GM21423 (cell line): ENCODE results near the gene TSC2.
"Not testable (repeated sequence)": the region's sequence is repeated elsewhere in the genome, so short reads cannot be mapped to it uniquely, and the experiment has no call there.

Experiments used
- ATAC-seq: cut with Tn5 transposase; IDR thresholded peaks from one replicate; pipeline ENCODE4 v1.9.1; 2021; ENCODE audit warnings: mild to moderate bottlenecking, moderate library complexity; ENCODE audit not compliant: unreplicated experiment

TSC2 gene

DNA sequence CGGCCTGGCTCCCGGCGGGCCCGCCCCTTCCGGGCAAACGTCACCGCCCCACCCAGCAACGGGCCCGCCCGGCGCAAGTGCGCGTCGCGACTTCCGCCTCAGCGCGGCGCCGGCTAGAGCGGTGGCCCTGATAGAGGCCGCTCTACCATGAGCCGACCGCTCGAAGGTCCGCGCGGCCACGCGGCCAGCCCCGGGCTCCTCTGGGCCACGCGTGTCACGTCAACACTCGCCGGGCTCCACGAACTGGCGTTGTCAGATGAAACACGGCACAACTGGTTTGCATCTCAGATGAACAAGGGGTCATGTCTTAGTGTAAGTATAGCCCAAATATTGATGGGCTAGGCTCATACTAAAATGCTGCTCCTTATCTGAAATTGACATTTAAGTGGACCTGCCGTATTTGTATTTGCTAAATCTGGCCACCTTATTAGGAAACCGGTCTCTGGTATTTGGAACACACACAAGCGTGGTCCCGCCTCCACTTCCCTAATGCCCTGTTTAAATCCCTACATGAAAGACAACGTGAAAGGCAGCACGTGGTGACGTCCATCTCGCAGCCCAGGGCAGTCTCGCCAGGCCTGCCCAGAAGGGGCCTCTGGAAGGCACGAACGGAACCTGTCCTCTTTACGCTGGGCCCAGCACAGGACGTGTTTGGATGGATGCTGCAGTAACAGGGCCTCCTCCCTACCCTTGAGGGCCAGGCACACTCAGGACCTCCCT is 37.8 kb upstream of the TSC2 start, which contains the start of gene ZNF598:
ZNF598 (minus strand) TSS at position 31 of the 720 bp plus-strand sequence.
- ATAC-seq: peak; percentile 84

DNA sequence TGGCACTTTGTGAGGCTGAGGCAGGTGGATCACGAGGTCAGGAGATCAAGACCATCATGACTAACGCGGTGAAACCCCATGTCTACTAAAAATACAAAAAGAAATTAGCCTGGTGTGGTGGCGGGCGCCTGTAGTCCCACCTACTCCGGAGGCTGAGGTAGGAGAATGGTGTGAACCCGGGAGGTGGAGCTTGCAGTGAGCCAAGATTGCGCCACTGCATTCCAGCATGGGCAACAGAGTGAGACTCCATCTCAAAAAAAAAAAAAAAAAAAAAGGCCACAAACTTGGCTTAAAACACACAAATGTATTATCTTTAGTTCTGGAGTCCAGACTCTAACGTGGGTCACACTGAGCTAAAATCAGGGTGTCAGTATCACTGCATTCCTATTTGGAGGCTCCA is 36.1 kb upstream of the TSC2 start:
- ATAC-seq: not testable (repeated sequence)

DNA sequence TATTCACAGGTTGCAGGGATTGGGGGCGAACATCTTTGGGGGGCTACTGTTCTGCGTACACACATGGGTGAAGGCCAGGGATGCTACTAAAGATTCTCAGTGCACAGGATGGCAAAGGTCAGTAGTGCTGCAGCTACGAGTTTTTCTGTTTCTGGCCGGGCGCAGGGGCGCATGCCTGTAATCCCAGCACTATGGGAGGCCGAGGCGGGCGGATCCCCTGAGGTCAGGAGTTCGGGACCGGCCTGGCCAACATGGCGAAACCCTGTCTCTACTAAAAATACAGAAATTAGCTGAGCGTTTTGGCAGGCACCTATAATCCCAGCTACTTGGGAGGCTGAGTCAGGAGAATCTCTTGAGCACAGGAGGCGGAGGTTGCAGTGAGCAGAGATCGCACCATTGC is 34.3 kb upstream of the TSC2 start:
- no peak for ATAC-seq

DNA sequence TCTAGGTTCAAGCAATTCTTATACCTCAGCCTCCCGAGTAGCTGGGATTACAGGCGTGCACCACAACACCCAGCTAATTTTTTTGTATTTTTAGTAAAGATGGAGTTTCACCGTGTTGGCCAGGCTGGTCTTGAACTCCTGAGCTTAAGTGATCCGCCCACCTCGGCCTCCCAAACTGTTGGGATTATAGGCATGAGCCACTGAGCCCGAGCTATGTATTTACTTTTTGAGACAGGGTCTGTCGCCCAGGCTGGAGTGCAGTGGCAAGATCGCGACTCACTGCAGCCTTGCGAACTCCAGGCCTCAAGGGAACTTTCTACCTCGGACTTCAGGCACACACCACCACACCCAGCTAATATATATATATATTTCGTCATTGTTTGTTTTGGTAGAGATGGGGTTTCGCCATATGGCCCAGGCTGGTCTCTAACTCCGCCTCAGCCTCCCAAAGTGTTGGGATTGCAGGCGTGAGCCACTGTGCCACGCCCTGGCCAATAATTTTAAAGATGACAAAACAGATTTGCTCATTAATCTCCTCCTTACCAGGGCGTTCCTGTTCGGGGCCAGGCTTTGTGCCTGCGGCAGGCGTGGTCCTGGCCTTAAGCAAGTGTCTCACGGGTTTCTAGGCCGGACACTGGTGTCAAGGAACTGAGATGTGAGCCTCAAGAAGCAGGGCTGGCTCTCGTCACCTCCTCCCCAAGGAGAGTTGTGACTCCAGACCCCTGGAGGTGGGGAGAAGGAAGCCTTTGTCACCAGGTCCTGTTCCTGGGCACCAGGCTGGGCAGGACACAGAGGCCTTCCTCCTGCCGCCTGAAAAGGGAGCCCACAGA is 32.5 kb upstream of the TSC2 start:
- no peak for ATAC-seq

DNA sequence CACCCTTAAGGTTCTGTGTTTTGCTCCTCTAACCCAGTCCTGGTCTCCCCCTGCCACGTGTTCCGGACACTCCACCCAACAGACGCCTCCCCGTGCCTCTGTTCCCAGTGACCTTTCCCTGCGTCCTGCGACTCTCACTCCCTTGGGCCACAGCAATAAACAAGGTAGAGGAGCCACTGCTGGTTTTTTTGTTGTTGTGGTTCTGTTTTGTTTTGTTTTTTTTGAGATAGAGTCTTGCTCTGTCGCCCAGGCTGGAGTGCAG is 31.9 kb upstream of the TSC2 start:
- ATAC-seq: no peak

DNA sequence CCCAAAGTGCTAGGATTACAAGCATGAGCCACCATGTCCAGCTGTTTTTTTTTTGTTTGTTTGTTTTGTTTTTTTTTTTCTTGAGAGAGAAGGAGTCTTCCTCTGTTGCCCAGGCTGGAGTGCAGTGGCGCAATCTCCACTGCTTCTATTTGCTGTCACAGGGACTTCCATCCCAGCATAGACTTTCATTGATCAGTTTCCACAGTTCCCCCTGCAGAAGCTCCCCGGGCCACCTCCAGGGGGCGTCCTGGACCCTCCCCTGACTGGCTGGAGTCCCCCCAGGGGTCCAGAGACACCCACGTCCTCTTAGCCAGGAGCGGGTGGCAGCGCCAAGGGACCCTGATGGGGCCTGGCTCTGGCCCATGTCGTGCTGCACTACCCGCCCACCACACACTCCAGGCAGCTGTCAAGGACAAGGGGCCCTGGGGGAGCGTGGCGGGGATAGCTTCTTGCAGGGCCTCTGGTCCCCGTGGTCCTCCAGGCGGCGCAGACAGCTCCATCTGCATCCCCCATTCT is 31.3 kb upstream of the TSC2 start:
- no peak for ATAC-seq

DNA sequence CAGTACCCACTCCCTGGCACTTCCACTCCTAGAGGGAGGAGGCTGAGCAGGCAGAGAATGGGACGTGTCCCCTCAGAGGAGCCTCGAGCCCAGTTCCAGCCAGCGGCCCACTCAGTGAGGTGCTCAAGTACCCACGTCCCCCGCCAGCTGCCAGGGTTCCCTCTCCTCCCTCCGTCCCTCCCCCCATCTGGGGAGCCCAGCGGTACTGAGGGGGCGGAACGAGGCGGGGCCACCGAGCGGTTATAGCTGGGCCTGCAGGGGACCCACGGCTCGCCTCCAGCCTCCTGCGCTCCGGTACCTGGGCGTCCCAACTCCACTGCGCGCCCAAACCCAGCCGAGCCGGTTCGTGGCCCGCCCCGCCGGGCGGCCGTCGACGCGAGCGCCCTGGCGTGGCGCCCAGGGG is 28.3 kb upstream of the TSC2 start, which contains the start of gene NPW:
NPW (plus strand) TSS at position 268 of the 403 bp plus-strand sequence.
- ATAC-seq: no peak

DNA sequence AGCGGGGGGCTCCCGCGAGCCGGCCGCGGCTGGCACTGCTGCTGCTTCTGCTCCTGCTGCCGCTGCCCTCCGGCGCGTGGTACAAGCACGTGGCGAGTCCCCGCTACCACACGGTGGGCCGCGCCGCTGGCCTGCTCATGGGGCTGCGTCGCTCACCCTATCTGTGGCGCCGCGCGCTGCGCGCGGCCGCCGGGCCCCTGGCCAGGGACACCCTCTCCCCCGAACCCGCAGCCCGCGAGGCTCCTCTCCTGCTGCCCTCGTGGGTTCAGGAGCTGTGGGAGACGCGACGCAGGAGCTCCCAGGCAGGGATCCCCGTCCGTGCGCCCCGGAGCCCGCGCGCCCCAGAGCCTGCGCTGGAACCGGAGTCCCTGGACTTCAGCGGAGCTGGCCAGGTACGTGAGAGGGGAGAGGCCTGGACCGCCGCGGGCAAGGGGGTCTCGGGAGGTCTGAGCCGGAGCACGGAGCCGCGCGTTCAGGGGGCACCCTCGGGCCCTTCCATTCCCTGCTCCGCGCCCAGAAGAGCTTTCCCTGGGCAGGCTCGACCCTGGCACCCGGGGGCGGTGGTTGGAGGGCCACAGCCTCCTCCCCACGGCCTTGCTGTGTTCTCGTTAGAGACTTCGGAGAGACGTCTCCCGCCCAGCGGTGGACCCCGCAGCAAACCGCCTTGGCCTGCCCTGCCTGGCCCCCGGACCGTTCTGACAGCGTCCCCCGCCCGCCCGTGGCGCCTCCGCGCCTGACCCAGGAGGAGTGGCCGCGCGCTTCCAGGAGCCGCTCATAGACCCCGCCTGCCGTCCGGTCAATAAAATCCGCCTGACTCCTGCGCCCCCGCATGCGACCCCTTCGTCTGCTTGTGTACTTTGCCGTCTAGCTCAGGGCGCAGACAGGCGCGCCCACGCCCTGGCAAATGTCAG is 27.6 kb upstream of the TSC2 start:
- no peak for ATAC-seq

DNA sequence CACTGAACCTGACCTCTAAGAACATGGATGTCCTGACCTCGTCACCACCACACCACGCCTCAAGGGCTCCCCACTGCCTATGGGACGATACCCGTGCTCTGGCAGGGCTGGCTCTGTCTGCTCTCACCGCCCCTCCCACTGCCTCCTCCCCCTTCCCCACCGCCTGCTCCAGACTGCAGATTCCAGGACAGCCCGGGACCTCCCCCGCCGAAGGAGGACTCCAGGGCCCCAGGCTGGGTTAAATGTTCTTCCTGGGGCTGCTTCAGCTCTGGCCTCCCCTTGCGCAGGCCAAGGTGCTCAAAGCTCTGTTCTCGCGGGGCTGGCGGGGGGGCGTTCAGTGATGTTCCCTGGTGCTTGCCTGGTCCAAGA is 25.1 kb upstream of the TSC2 start:
- no peak for ATAC-seq

DNA sequence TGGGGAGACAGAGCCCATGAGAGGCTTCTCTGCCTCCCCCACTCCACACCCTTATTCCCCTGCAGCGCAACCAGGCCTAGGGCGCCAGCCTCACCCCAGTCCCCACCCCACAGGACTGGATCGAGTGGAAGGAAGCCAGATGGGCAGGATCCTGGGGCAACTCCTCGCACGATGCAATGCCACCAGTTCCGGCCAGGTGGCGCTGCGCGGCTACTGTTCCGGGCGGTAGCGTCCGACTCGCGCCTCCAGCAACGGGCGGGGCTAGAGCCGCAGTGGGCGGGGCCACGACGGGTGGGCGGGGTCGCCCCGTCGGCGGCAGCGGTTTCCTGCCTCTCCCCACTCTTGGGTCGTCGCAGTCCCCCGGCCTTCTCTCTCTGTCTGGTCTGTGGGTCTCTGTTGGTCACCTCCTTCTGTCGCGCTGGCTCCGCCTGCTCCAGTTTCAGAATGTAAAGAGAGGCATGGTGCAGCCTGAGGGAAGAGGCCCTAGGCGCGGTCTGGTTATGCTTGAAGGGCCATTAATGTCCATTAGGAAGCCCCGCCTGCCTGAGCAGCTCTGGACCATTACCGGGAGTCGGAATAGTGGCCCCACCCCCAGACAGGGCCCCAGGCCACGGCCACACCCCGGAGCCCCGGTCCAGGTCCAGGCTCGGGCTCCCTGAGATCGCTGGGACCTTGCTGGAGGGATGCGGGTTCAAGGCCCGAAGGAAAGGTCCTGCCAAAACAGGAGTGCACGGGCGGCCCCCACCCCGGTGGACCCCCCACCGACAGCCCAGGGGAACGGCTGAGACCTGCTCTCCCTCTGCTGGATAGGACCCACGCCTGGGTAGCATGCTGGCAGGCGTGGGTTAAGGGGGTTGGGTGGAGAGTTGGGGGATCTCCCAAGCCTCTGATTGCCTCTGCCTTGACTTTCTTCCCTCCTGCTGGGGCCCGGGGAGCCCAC is 24.4 kb upstream of the TSC2 start:
- no peak for ATAC-seq

DNA sequence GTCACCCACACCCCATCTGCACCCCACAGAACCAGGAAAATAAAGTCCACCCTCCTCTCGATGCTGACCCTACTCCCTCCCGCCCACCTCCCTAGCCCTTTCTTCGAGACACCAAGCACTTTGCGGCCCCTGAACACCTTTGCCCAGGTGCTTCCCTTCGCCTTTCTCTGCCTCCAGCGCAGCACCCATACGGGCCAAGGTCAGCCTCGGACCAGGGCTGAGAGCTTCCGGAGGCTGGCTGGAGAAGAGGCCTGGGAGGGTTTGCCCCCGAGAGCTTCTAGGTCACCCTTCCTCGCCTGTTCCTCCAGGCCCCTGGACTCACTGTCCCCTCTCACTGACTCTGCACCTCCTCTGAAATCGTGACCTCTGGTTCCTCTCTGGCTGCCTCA is 23.8 kb upstream of the TSC2 start:
- no peak for ATAC-seq

DNA sequence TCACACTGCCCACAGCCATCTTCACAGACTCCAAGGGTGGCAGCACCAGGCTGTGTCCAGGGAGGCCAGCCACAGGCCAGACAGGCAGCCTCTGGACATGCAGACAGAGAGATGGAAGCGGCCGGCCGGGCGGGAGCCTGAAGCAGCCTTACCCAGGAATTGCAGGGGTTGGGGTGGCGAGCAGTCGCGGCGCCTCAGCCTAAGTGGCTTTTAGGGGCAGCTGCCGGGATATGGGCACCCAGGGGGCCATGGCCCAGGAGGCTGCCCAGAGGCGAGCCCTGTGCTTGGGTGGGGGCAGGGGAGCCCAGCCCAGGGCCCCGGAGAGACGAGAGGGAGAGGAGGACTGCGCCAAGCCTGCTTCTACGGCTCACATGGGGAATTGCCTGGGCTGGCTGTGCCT is 22.5 kb upstream of the TSC2 start:
- no peak for ATAC-seq

DNA sequence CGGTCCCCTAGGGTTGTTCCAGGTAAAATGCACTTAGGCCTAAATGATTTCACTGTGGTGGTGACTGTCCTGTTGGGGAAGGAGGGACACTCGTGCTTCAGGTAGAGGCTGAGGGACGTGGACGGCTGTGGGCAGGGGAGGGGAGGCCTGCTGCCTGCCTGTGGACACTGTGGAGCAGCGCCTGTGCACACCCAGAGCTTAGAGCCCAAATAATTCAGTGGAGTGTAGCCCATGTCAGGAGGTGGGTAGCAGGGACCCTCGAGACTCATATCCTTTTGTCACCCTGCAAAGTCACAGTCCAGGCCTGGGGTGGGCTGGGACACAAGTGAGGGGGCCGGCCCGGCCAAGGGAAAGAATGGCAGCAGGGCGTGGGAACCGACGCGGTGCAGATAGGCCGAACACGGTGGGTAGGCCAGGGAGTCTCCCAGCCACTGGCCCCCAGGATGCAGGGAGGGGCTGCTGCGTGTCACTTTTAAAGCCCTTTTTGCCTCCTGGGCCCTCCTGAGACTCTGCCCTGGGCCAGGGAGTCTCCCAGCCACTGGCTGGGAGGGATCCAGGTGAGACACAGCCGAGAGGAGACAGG is 21.8 kb upstream of the TSC2 start:
- no peak for ATAC-seq

DNA sequence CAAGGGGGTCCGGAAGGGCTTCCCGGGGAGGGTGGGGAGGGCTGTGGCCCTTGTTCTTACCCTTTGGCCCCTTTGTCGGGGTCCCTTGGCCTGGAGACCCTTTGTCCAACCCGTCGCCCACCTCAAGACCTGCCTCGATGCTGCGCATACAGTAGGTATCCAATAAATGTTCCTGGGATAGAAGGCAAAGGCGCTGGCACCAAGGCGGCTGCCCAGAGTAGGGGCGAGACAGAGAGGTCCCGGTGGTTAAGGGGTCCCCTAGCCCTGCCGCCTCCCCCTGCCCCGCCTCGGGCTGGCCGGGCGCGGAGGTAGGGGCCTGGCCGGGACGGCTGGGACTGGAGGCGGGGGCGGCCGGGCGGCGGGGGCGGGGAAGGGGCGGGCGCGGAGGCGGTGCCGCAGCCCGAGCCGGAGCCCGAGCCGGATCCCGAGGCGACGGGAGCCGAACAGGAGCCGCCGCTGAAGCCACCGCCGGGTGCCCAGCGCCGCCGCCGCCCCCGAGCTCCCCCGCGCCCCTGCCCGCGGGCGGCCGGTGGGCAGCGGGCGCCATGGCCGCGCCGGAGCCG is 21.2 kb upstream of the TSC2 start, which contains the start of gene NHERF2:
NHERF2 (plus strand) TSS at position 442 of the 563 bp plus-strand sequence; CDS start at position 546, 104 bp downstream.
- ATAC-seq: no peak

DNA sequence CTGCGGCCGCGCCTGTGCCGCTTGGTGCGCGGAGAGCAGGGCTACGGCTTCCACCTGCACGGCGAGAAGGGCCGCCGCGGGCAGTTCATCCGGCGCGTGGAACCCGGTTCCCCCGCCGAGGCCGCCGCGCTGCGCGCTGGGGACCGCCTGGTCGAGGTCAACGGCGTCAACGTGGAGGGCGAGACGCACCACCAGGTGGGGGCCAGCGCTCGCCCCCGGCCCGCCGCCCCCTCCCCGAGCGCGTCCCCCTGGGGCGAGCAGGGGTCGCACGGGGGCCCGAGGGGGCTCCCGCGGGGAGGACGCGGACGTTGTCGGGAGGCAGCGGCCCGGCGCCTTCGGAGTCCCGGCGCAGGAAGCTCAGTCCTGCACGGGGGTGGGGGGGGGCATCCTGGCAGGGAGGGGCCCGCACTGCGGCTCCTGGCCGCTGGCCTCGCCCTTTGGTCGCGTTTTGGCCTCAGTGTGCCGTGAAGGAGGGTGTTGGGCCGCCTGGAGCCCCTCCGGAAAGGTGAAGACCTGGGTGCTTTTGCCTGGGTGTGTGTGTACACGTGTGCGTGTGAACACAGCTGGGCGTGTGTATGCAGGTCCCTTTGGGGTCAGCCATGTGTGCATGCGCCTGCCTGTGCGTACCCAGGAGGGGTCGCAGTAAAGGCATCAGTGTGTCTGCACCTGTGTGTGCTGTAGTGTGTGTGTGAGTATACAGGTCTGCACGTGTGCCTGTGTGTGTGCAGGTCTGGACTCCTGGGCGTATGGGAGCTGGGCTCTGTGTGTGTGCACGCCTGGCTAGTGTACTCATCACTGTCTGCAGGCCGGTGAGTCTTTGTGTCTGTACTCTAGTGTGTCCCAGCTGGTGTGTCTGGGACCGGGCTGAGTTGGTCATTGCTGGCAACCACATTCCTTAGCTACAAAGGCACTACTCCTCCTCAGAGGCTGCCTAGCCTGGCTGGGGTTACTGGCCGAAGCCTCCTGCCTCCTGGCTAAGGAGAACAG is 20.5 kb upstream of the TSC2 start:
- ATAC-seq: no peak

DNA sequence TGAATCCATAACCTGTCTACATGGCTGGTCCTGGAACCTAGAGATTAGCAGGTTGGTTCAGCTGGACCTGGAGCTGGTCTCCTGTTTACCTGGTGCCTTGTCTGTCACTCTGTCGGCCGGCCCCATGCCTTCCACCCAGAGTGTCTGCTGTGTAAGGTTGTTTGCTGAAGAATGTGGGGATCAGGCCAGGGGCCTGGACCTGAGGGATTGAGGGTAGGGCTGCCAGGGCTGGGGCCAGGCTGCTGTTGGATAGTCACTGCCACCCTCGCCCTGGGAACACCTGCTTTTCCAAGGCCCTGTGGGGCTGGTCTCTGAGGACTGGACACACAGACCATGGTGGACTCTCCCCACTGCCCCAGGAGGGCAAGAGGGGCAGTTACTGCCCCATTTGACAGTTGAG is 19.6 kb upstream of the TSC2 start:
- no peak for ATAC-seq

DNA sequence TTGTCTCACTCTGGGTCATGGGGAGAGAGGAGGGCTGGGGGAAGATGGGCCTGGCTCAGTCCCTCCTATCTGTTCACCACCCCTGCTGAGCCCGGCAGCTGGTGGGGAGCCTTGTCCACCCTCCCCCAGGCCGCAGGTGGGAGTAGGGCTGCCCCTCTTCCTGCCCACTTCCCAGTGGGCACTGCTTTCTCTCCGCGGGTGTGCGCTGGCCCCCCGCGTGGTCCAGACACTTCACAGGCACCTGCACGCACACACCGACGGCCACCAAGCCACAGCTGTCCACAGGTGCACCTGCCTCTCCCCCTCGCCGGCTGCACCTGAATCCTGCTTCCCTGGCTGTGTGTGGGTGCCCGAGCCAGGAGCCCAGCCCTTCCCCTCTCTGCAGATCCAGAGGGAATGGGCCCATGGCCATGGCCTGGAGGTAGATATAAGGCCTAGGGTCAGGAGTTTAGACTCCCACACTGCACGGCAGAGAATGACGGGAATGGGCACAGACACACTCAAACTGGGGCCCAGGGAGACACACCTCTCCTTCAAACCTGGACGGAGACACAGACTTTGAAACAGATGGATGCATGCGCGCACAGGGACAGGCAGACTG is 19.1 kb upstream of the TSC2 start:
- no peak for ATAC-seq

DNA sequence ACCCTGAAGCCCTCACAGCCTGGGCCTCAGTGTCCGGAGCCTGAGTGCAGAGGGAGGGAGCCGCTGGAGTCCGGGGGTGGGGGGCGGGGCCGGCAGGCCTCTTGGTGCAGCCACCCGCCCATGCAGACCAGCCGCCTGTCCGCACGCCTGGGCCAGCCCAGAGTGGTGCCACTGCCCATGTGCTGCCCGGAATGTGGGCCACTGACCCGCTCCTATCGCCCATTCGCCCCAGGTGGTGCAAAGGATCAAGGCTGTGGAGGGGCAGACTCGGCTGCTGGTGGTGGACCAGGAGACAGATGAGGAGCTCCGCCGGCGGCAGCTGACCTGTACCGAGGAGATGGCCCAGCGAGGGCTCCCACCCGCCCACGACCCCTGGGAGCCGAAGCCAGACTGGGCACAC is 18.4 kb upstream of the TSC2 start:
- no peak for ATAC-seq
